DND-41 (cell line): Measurements from ENCODE around the gene SRP54.

Experiments used
- ATAC-seq: fragments of 200-7000 bp; cut with Tn5 transposase; 3 replicates; pipeline ENCODE4 v1.9.1; 2021; ENCODE audit warnings: low read depth; ENCODE audit not compliant: insufficient read depth
- DNase-seq: peaks from one replicate; pipeline ENCODE4 v3.0.0-alpha.2; 2020
- H2AFZ ChIP-seq: 2 replicates; pipeline ENCODE4 v1.6.0; 2012; ENCODE audit warnings: low read depth, low read length
- H3K27ac ChIP-seq: 2 replicates; pipeline ENCODE4 v1.5.1; 2012; ENCODE audit warnings: low read length, inconsistent platforms
- H3K27me3 ChIP-seq: fragments of 200-600 bp; sonication (generic); 2 replicates; pipeline ENCODE4 v1.6.0; 2012; ENCODE audit warnings: low read length, mild to moderate bottlenecking, inconsistent platforms; ENCODE audit not compliant: insufficient read depth, poor library complexity
- H3K36me3 ChIP-seq: 2 replicates; pipeline ENCODE4 v1.5.1; 2012; ENCODE audit warnings: low read length, inconsistent platforms; ENCODE audit not compliant: insufficient read depth
- H3K4me1 ChIP-seq: 2 replicates; pipeline ENCODE4 v1.5.1; 2012; ENCODE audit warnings: mild to moderate bottlenecking, low read length; ENCODE audit not compliant: insufficient read depth
- H3K4me2 ChIP-seq: 2 replicates; pipeline ENCODE4 v1.6.0; 2012; ENCODE audit warnings: mild to moderate bottlenecking, moderate library complexity, low read length, inconsistent platforms; ENCODE audit not compliant: insufficient read depth
- H3K4me3 ChIP-seq, 2 experiments: fragments of 200-600 bp in 1 of 2; shearing (Covaris generic) in 1 of 2; 2 replicates each; pipeline ENCODE4 v1.5.1; 2012 to 2016; ENCODE audit warnings: inconsistent platforms in 2 of 2, low read length in 2 of 2, mild to moderate bottlenecking in 2 of 2, low read depth in 1 of 2, moderate library complexity in 1 of 2
- H3K79me2 ChIP-seq: 2 replicates; pipeline ENCODE4 v1.6.0; 2012; ENCODE audit warnings: low read length, inconsistent platforms; ENCODE audit not compliant: insufficient read depth
- H3K9ac ChIP-seq: 2 replicates; pipeline ENCODE4 v1.6.0; 2012; ENCODE audit warnings: low read depth, mild to moderate bottlenecking, inconsistent platforms, low read length, moderate library complexity
- H3K9me3 ChIP-seq: 2 replicates; pipeline ENCODE4 v1.5.1; 2012; ENCODE audit warnings: low read length, moderate library complexity, mild to moderate bottlenecking, inconsistent platforms; ENCODE audit not compliant: insufficient read depth, severe bottlenecking
- H4K20me1 ChIP-seq: 2 replicates; pipeline ENCODE4 v1.6.0; 2012; ENCODE audit warnings: low read length; ENCODE audit not compliant: insufficient read depth
- CTCF ChIP-seq: IDR thresholded peaks from 2 replicates; pipeline ENCODE4 v1.5.1; 2012; ENCODE audit warnings: borderline replicate concordance, low read length, moderate library complexity, mild to moderate bottlenecking; ENCODE audit not compliant: poor library complexity, severe bottlenecking; ENCODE audit errors: extremely low read depth
- EZH2 ChIP-seq: IDR thresholded peaks from 3 replicates; pipeline ENCODE4 v1.6.1; 2012; ENCODE audit warnings: borderline replicate concordance, low read depth, mild to moderate bottlenecking, moderate library complexity, low read length, inconsistent platforms; ENCODE audit not compliant: severe bottlenecking

SRP54 gene

DNA sequence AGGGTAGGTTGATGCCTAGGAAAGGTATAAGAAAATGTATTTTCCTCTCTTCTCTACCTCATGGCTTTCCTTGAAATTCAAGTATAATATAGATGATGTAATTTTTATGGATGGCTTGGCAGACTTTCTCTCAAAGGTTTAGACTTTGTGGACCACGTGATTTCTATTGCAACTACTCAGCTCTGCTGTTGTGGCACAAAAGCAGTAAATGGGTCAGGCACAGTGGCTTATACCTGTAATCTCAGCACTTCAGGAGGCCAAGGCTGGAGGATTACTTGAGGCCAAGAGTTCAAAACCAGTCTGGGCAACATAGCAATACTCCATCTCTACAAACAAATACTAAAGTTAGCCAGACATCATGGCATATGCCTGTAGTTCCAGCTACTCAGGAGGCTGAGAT is 22.0 kb downstream of the SRP54 start:
- Histone ChIP-seq H3K4me2 (no peak overlapping the region), H3K27ac (no peak overlapping the region), H3K27me3 (no peaks in the 10 kb centered on the region), H2AFZ (no peak overlapping the region), H3K9me3 (no peaks in the 10 kb centered on the region), H3K36me3 (peaks cover 36% of the 10 kb centered on the region), H3K9ac (no peak overlapping the region), H3K79me2 (no peaks in the 10 kb centered on the region), H3K4me1 (no peaks in the 10 kb centered on the region), H4K20me1 (no peaks in the 10 kb centered on the region), H3K4me3 (no peak overlapping the region)
- no peak for TF ChIP-seq CTCF
- TF ChIP-seq EZH2 = no peak
- ATAC-seq = no peak
- no peak for DNase-seq

DNA sequence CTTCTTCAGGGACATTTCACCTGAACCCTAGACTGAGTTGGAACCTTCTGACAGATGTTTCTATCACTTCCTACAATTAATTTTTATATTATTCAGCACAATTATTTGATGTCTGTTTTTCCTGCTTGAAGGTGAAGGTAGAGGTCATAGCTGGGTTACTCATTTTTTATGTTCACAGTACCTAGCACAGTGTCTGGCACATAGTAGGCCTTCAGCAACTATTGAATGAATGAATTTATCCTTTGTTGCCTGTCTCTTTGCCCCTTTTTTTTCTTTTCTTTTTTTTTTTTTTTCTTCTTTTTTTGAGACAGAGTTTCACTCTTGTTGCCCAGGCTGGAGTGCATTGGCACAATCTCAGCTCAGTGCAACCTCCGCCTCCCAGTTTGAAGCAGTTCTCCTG is 33.8 kb downstream of the SRP54 start:
- Histone ChIP-seq H2AFZ (no peak overlapping the region), H3K9ac (no peak overlapping the region), H3K4me2 (no peak overlapping the region), H3K4me1 (no peaks in the 10 kb centered on the region), H3K27me3 (no peaks in the 10 kb centered on the region), H3K79me2 (no peaks in the 10 kb centered on the region), H3K27ac (no peak overlapping the region), H3K36me3 (peaks cover 74% of the 10 kb centered on the region), H3K4me3 (no peak overlapping the region), H4K20me1 (no peaks in the 10 kb centered on the region), H3K9me3 (no peaks in the 10 kb centered on the region)
- DNase-seq (no peak), ATAC-seq (no peak)
- TF ChIP-seq CTCF (no peak), EZH2 (no peak)

DNA sequence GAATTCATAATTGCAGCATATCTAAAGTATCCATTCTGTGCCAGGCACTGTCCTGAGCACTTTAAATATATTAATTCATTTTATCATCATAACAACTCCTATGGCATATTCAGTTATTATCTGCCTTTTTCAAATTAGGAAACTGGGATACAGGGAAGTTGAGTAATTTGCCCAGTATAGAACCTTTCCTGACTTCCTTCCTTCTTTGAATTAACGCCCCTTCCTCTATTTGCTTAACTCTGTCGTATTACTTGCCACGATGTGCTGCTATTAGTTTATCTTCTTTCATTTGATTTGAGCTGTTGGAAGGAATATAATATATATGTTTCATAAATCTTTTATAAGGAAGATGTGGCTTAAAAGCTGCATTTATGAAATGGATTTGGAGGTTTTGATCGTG is 37.9 kb downstream of the SRP54 start:
- no peak for TF ChIP-seq EZH2
- no peak for TF ChIP-seq CTCF
- H3K4me2 ChIP-seq = no peak overlapping the region
- no peak for ATAC-seq

DNA sequence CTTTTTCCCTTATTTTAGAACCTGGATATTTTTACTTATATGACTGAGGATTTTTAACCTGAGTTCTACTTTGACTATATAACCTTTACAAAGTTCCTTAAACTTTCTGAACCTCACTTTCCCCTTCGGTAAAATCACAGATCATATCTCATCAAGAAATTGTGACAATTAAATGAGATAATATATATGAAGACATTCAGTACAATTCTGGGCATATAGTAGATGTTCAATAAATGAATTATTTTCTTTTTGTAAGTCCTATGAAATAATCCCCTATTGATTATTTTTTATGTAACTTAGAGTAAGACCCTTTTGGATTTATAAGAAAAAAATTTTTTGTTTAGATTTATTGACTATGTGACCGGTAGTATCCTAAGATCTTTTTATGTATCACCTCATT is 45.6 kb downstream of the SRP54 start:
- no peak overlapping the region for H3K4me2 ChIP-seq
- TF ChIP-seq CTCF = no peak
- no peak for TF ChIP-seq EZH2
- H3K27me3 ChIP-seq = no peaks in the 10 kb centered on the region
- ATAC-seq = no peak
- H3K9me3 ChIP-seq = no peaks in the 10 kb centered on the region
- no peaks in the 10 kb centered on the region for H3K4me1 ChIP-seq
- H3K36me3 ChIP-seq = peaks cover 58% of the 10 kb centered on the region
- DNase-seq = no peak
- no peak overlapping the region for H2AFZ ChIP-seq
- H3K9ac ChIP-seq = no peak overlapping the region
- no peak overlapping the region for H3K4me3 ChIP-seq
- no peaks in the 10 kb centered on the region for H4K20me1 ChIP-seq
- H3K79me2 ChIP-seq = no peaks in the 10 kb centered on the region
- no peak overlapping the region for H3K27ac ChIP-seq

More for the DNA sequence above, 37.9 kb downstream of the SRP54 start:
- Histone ChIP-seq H3K9ac (no peak overlapping the region), H4K20me1 (no peaks in the 10 kb centered on the region), H3K9me3 (no peaks in the 10 kb centered on the region), H3K4me3 (no peak overlapping the region), H3K27ac (no peak overlapping the region), H3K4me1 (no peaks in the 10 kb centered on the region), H3K79me2 (no peaks in the 10 kb centered on the region), H3K27me3 (no peaks in the 10 kb centered on the region), H2AFZ (no peak overlapping the region), H3K36me3 (peaks cover 65% of the 10 kb centered on the region)
- no peak for DNase-seq
